Brain microvascular endothelial cell (primary cell): ENCODE results near the gene PRKN.

Experiments used
- DNase-seq: peaks from one replicate; pipeline ENCODE4 v3.0.0-alpha.2; 2020
- H3K27ac ChIP-seq: fragments of 250-450 bp; sonication (Bioruptor Pico); 2 replicates; pipeline ENCODE4 v1.5.1; 2020; ENCODE audit warnings: mild to moderate bottlenecking, moderate library complexity
- H3K27me3 ChIP-seq: fragments of 250-450 bp; sonication (Bioruptor Pico); replicated peaks from 2 replicates; pipeline ENCODE4 v1.5.1; 2020; ENCODE audit warnings: mild to moderate bottlenecking
- H3K36me3 ChIP-seq: fragments of 250-450 bp; sonication (Bioruptor Pico); replicated peaks from 2 replicates; pipeline ENCODE4 v1.5.1; 2020; ENCODE audit warnings: mild to moderate bottlenecking
- H3K4me3 ChIP-seq: 2 replicates; pipeline ENCODE4 v1.5.1; 2011; ENCODE audit warnings: low read depth, mild to moderate bottlenecking, control low read depth, low read length, moderate library complexity
- in situ Hi-C: cut with HindIII; loops from 2 replicates; pipeline ENCODE4 v1.10.0; 2017; ENCODE audit warnings: low sequenced_read_pairs, low pct_ligation_motif_present
- TF ChIP-seq, protein P1 (sequence below): IDR thresholded peaks from 2 replicates; pipeline ENCODE4 v1.5.1; 2011; ENCODE audit warnings: low read depth, mild to moderate bottlenecking, moderate library complexity, low read length, control low read depth, inconsistent platforms; ENCODE audit errors: missing control alignments

PRKN gene

DNA sequence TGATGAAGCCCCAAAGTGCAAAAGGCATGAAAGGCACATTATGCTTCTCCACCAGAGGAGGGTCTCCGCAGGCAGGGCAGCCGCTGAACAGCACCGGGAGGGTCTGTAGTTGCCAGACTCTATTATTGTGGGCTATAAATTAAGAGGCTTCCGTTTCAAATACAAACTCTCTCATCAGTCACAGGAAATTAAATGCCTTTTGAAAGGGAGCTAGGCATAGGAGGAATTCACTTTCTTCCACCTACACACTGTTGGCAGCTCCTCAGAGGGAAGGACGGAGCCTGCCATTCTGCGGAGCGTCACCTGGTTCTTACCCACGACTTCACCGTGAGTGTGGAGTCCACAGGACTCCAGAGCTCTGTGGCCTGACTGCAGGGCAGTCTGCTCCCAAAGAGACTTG is 1312.9 kb downstream of the PRKN start:
- in situ Hi-C loops = no loop called here
- Histone ChIP-seq H3K36me3 (no peaks in the 10 kb centered on the region), H3K4me3 (no peak overlapping the region), H3K27me3 (no peaks in the 10 kb centered on the region), H3K27ac (no peak overlapping the region)
- TF ChIP-seq, protein P1, sequence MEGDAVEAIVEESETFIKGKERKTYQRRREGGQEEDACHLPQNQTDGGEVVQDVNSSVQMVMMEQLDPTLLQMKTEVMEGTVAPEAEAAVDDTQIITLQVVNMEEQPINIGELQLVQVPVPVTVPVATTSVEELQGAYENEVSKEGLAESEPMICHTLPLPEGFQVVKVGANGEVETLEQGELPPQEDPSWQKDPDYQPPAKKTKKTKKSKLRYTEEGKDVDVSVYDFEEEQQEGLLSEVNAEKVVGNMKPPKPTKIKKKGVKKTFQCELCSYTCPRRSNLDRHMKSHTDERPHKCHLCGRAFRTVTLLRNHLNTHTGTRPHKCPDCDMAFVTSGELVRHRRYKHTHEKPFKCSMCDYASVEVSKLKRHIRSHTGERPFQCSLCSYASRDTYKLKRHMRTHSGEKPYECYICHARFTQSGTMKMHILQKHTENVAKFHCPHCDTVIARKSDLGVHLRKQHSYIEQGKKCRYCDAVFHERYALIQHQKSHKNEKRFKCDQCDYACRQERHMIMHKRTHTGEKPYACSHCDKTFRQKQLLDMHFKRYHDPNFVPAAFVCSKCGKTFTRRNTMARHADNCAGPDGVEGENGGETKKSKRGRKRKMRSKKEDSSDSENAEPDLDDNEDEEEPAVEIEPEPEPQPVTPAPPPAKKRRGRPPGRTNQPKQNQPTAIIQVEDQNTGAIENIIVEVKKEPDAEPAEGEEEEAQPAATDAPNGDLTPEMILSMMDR = no peak
- no peak for DNase-seq

DNA sequence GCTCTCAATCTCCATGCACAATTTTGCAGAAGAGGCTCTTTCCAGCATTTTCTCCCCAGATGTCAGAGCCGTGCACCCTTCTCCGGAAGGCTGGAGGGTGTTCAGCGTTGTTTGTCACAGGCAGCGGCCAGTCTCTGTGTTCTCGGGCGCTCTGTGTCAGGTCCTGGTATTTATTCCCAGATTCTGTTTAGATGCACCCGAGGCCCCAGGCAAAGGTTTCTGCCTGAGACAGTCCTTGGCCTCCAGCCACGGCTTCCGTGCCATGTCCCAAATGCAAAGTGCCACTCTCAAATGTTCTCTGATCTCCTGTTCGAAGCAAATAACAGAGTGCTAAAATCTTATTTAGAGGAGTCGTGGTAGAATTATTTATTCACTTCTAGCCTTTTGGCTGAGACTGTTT is 1313.4 kb downstream of the PRKN start:
- no peak for DNase-seq
- H3K4me3 ChIP-seq = no peak overlapping the region
- in situ Hi-C loops = no loop called here
- TF ChIP-seq, protein P1 = no peak
- no peaks in the 10 kb centered on the region for H3K36me3 ChIP-seq
- H3K27me3 ChIP-seq = no peaks in the 10 kb centered on the region
- H3K27ac ChIP-seq = no peak overlapping the region

DNA sequence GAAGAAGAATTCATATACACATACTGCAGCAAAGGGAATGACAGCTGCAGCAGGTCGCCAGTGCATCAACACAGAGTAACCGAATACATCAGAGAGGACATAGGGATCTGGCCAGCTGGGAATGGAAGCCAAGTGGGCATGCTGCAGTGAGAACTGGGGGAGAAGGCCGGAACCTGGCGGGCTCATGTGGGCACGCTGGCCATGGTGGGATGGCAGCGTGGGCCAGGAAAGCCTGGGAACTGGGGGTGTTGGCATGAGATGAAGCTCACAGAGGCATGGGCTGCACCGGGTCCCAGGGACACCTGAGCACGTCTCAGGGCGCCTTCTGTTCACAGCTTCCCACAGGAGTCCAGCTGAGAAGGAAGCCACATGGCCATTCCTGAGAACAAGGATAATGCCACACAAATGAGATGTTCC is 1314.2 kb downstream of the PRKN start:
- Histone ChIP-seq H3K27me3 (no peaks in the 10 kb centered on the region), H3K27ac (no peak overlapping the region), H3K36me3 (no peaks in the 10 kb centered on the region), H3K4me3 (no peak overlapping the region)
- TF ChIP-seq, protein P1 = no peak
- DNase-seq = no peak
- in situ Hi-C loops = no loop called here

DNA sequence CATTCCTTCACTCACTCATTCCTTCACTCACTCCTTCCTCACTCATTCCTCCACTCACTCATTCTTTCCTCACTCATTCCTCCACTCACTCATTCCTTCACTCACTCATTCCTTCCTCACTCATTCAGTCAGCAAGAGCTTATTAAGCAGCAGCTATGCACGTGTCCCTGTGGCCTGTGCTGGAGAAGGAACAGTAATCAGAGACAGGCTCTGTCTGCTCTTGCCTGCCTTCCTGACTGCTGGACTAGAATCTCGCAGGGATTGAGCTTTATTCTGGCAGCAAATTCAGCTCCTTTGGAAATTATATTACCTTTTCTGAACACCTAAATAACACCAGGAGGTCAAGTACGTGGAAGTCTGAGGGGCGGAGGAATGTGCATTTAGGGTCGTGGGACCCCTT is 1314.8 kb downstream of the PRKN start:
- DNase-seq = no peak
- TF ChIP-seq, protein P1 = no peak
- no peak overlapping the region for H3K4me3 ChIP-seq
- in situ Hi-C loops = no loop called here
- no peaks in the 10 kb centered on the region for H3K36me3 ChIP-seq
- no peaks in the 10 kb centered on the region for H3K27me3 ChIP-seq
- no peak overlapping the region for H3K27ac ChIP-seq

DNA sequence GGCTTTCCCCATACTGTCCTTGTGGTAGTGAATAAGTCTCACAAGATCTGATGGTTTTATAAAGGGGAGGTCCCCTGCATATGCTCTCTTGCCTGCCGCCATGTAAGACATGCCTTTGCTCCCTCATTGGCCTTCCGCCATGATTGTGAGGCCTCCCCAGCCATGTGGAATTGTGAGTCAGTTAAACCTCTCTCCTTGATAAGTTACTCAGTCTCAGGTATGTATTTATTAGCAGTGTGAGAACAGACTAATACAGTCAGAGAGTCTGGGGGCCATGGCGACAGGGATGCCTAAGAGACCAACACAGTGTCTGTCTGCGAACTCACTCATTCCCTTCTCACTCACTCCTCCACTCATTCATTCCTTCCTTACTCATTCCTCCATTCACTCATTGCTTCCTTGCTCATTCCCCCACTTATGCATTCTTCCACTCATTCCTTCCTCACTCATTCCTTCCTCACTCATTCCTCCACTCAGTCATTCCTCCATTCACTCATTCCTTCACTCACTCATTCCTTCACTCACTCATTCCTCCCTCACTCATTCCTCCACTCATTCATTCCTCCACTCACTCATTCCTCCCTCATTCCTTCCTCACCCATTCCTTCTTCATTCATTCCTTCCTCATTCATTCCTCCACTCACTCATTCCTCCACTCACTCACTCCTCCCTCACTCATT is 1316.2 kb downstream of the PRKN start:
- in situ Hi-C loops = no loop called here
- TF ChIP-seq, protein P1 = no peak
- H3K27me3 ChIP-seq = no peaks in the 10 kb centered on the region
- no peak overlapping the region for H3K27ac ChIP-seq
- no peak overlapping the region for H3K4me3 ChIP-seq
- H3K36me3 ChIP-seq = no peaks in the 10 kb centered on the region
- DNase-seq = peak; percentile 56

DNA sequence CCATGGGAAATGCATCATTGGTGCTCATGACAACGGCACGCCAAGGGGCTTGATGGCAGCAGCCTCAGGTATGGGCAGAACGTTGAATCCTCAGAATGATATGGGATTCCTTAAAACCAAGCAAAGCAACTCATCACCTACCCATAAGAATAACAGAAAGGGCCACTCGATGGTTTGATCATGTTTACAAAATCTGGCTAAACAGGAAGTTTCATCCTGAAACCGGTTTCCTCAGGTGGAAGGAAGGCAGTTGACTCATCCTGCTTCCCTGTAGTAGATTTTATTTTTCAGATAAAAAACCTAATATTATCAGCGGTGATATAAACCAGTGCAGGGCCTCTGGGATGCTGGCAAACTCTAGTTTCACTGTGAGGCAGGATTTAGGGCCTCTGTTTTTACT is 1316.8 kb downstream of the PRKN start:
- Histone ChIP-seq H3K36me3 (no peaks in the 10 kb centered on the region), H3K4me3 (no peak overlapping the region), H3K27ac (no peak overlapping the region), H3K27me3 (no peaks in the 10 kb centered on the region)
- no peak for DNase-seq
- TF ChIP-seq, protein P1 = no peak
- in situ Hi-C loops = no loop called here
